Brain microvascular endothelial cell (primary cell): Measurements from ENCODE around the gene FOXA1.

Experiments
- DNase-seq: peaks from one replicate; pipeline ENCODE4 v3.0.0-alpha.2; 2020
- H3K27ac ChIP-seq: fragments of 250-450 bp; sonication (Bioruptor Pico); 2 replicates; pipeline ENCODE4 v1.5.1; 2020; ENCODE audit warnings: mild to moderate bottlenecking, moderate library complexity
- H3K27me3 ChIP-seq: fragments of 250-450 bp; sonication (Bioruptor Pico); replicated peaks from 2 replicates; pipeline ENCODE4 v1.5.1; 2020; ENCODE audit warnings: mild to moderate bottlenecking
- H3K36me3 ChIP-seq: fragments of 250-450 bp; sonication (Bioruptor Pico); replicated peaks from 2 replicates; pipeline ENCODE4 v1.5.1; 2020; ENCODE audit warnings: mild to moderate bottlenecking
- H3K4me3 ChIP-seq: 2 replicates; pipeline ENCODE4 v1.5.1; 2011; ENCODE audit warnings: low read depth, mild to moderate bottlenecking, control low read depth, low read length, moderate library complexity
- in situ Hi-C: cut with HindIII; loops from 2 replicates; pipeline ENCODE4 v1.10.0; 2017; ENCODE audit warnings: low sequenced_read_pairs, low pct_ligation_motif_present
- TF ChIP-seq, protein P1 (sequence below): IDR thresholded peaks from 2 replicates; pipeline ENCODE4 v1.5.1; 2011; ENCODE audit warnings: low read depth, mild to moderate bottlenecking, moderate library complexity, low read length, control low read depth, inconsistent platforms; ENCODE audit errors: missing control alignments

FOXA1 gene

DNA sequence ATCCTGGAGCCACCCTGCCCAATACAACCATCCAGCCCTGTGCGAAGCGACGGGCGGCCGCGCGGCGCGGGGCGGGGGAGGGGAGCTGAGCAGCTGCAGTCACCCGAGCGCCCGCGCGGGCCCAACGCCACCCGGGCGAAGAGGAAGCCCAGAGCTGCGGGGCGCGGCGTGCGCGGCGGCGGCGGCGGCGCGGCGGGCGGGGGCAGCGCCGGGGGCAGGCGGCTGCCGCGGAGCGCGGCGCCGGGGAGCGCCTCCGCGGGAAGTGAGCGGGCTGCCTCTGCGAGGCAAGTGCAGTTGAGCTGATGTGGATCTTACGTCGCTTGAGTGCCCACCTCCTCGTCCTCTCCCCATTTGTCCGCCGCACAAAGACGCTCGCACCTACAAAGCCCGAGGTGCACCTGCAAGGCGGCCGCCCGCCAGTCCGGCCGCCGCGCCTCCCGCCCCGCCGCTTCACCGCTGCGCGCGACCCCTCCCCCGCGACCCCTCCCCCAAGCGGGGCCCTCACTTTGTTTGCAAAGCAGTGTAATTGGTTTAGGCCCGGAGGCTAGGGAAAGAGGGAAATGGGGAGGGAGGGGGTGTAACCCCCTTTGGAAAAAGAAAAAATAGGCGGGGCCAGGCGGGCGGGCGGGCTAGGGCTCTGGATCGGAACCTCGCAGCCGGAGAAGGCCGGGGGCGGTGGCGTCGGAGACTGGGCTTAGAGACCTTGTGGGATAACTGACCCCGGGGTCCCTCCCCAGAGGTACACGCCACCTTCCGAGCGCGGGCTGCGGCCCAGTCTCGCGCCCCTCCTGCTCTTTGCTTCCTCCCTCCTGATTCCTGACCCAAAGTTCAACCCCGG, at the start of gene FOXA1, which contains the start of gene TTC6:
Gene FOXA1 (minus strand): TSS at position 279 of the 838 bp plus-strand sequence. CDS start 277 bp downstream, at position 2.
Gene TTC6 (plus strand): TSS at position 659 of the 838 bp plus-strand sequence. CDS start 26,436 bp downstream, outside the sequence.
- Histone ChIP-seq H3K27me3 (peaks cover 81% of the 10 kb centered on the region), H3K4me3 (peak within 1 kb of the TSS; percentile 50), H3K36me3 (no peaks in the 10 kb centered on the region), H3K27ac (no peak within 1 kb of the TSS)
- TF ChIP-seq, protein P1, sequence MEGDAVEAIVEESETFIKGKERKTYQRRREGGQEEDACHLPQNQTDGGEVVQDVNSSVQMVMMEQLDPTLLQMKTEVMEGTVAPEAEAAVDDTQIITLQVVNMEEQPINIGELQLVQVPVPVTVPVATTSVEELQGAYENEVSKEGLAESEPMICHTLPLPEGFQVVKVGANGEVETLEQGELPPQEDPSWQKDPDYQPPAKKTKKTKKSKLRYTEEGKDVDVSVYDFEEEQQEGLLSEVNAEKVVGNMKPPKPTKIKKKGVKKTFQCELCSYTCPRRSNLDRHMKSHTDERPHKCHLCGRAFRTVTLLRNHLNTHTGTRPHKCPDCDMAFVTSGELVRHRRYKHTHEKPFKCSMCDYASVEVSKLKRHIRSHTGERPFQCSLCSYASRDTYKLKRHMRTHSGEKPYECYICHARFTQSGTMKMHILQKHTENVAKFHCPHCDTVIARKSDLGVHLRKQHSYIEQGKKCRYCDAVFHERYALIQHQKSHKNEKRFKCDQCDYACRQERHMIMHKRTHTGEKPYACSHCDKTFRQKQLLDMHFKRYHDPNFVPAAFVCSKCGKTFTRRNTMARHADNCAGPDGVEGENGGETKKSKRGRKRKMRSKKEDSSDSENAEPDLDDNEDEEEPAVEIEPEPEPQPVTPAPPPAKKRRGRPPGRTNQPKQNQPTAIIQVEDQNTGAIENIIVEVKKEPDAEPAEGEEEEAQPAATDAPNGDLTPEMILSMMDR, result no peak
- DNase-seq, result no peak
- in situ Hi-C loops, result no loop called here

DNA sequence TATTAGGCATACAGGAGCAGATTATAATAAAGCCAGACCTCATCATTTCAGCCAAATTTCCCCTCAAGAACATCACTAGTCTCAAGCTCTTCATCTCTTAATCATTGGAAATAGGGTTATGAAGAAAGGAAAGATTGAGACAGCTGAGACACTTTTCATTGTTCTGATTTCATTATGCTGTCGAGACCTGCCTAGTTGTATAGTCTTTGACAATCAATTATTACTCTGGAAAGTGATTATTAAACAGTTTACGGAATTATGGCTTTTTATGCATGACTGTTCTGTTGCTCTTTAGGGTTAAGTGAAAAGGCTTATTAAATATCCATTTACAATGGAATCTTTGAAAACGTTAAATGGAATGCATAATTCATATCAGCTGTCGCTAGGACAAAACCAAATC, 48.7 kb upstream of the FOXA1 start:
- no peak overlapping the region for H3K4me3 ChIP-seq
- no peaks in the 10 kb centered on the region for H3K36me3 ChIP-seq
- in situ Hi-C loops, result no loop called here
- no peak overlapping the region for H3K27ac ChIP-seq
- no peaks in the 10 kb centered on the region for H3K27me3 ChIP-seq
- no peak for DNase-seq
- TF ChIP-seq, protein P1, result no peak

DNA sequence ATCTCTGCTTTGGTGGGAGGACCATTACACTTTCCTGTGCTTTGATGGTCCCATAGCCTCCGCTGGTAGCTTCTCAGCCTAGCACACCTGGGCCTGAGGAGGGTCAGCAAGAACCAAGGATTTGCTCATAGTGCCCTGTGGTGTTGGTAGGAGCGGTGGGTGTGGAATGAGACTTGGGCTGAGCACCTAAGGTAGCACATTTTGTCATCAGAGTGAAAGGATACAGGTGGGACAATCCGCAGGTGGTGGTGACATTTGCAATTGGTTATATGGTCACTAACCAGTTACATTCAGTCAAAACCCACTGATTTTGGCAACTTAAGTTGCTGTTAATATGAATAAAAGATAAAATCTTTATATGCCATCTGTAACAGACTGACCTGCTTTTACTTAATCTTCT, 47.1 kb upstream of the FOXA1 start:
- Histone ChIP-seq H3K36me3 (no peaks in the 10 kb centered on the region), H3K4me3 (no peak overlapping the region), H3K27me3 (no peaks in the 10 kb centered on the region), H3K27ac (no peak overlapping the region)
- in situ Hi-C loops, result no loop called here
- no peak for DNase-seq
- TF ChIP-seq, protein P1, result no peak

DNA sequence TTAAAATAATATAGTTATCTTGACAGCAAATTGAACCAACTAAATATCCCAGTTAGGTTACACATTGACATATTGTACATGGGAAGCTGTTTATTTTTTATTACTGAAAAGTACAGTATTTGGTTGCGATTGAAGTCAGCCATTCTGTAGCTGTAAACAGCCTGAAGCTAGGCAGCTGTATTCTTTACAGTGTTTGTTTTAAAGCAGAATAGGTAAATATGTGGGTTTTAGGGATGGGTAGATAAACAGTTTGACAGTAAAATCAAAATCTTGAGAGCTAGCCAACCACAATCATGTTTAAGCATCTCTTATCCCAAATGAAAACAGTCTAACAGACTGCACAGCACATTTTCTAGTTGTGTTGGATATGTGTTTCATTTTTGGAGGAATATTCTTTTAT, 46.1 kb upstream of the FOXA1 start:
- no peaks in the 10 kb centered on the region for H3K27me3 ChIP-seq
- H3K27ac ChIP-seq, result no peak overlapping the region
- no peak overlapping the region for H3K4me3 ChIP-seq
- in situ Hi-C loops, result no loop called here
- no peaks in the 10 kb centered on the region for H3K36me3 ChIP-seq
- TF ChIP-seq, protein P1, result no peak
- DNase-seq, result no peak

DNA sequence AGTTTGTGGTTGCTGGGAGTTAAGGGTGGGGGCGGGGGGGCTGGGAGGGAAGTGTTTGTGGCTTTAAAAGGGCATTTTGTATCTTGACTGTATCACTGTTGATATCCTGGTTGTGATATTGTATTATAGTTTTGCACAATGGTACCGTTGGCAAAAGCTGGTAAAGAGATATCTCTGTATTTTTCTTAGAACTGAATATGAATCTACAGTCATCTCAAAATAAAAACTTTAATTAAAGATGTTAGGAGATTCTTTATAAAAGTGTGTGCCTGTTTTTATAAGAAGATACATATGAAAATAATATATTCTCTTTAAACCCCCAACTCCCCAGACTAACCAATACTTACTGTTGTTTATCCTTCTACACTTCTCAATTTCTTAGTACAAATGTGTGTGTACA, 43.5 kb upstream of the FOXA1 start:
- in situ Hi-C loops, result no loop called here
- TF ChIP-seq, protein P1, result no peak
- DNase-seq, result no peak
- Histone ChIP-seq H3K27ac (no peak overlapping the region), H3K4me3 (no peak overlapping the region), H3K27me3 (no peaks in the 10 kb centered on the region), H3K36me3 (no peaks in the 10 kb centered on the region)
